Stimulated activated CD8-positive, alpha-beta memory T cell treated with anti-CD3 and anti-CD28 coated beads, Interleukin-7, amount 100 ng/mL, for 4 hours (primary cell): ENCODE data around the gene MAPK14.
"Not testable (repeated sequence)": the region's sequence is repeated elsewhere in the genome, so short reads cannot be mapped to it uniquely, and the experiment has no call there.

ENCODE experiments used
- DNase-seq, 2 donors: peaks; one replicate each; pipeline ENCODE4 v3.0.0-alpha.2; 2020; ENCODE audit warnings: low read depth in 2 of 2

Gene MAPK14

GRCh38 chr6:36068586-36068985, 41.0 kb downstream of the MAPK14 start:
- no peak for DNase-seq

GRCh38 chr6:36069573-36069972, 42.0 kb downstream of the MAPK14 start:
- DNase-seq, result no peak

- DNase-seq, result no peak
These were observed 42.6 kb downstream of the MAPK14 start for GRCh38 chr6:36070252-36070651.

GRCh38 chr6:36071281-36071680, 43.7 kb downstream of the MAPK14 start:
- DNase-seq, result no peak

GRCh38 chr6:36071714-36072113, 44.1 kb downstream of the MAPK14 start:
- no peak for DNase-seq

GRCh38 chr6:36072681-36073080, 45.1 kb downstream of the MAPK14 start:
- DNase-seq, result no peak

GRCh38 chr6:36073587-36073986, 46.0 kb downstream of the MAPK14 start:
- no peak for DNase-seq

GRCh38 chr6:36075656-36076055, 48.0 kb downstream of the MAPK14 start:
- DNase-seq, result no peak

- no peak for DNase-seq
These were observed 48.8 kb downstream of the MAPK14 start for GRCh38 chr6:36076178-36077063.

GRCh38 chr6:36078159-36078558, 50.6 kb downstream of the MAPK14 start:
- no peak for DNase-seq

GRCh38 chr6:36079601-36080000, 52.0 kb downstream of the MAPK14 start:
- DNase-seq, result no peak

- no peak for DNase-seq
These were observed 54.7 kb downstream of the MAPK14 start for GRCh38 chr6:36082318-36082717.

GRCh38 chr6:36083446-36083845, 55.8 kb downstream of the MAPK14 start:
- DNase-seq, result no peak

GRCh38 chr6:36088204-36088603, 60.6 kb downstream of the MAPK14 start:
- not testable (repeated sequence) for DNase-seq

GRCh38 chr6:36089048-36089447, 61.4 kb downstream of the MAPK14 start:
- DNase-seq, result no peak

- no peak for DNase-seq
These were observed 66.6 kb downstream of the MAPK14 start for GRCh38 chr6:36094238-36094637.

- DNase-seq, result peak; percentile 61 to 64
These were observed 67.3 kb downstream of the MAPK14 start for GRCh38 chr6:36094753-36095496.

- no peak for DNase-seq
These were observed 68.1 kb downstream of the MAPK14 start for GRCh38 chr6:36095497-36096391.

- no peak for DNase-seq
These were observed 70.8 kb downstream of the MAPK14 start for GRCh38 chr6:36098253-36098919.

- no peak for DNase-seq
These were observed 71.5 kb downstream of the MAPK14 start for GRCh38 chr6:36098920-36099647.
